ENCODE results near the gene ADAMTS19.
"Not testable (repeated sequence)": the region's sequence is repeated elsewhere in the genome, so short reads cannot be mapped to it uniquely, and the experiment has no call there.

ADAMTS19 gene

GRCh38 chr5:129591508-129592160 lies 131.5 kb downstream of the ADAMTS19 start:
- no peak for DNase-seq

GRCh38 chr5:129593525-129593924 lies 133.4 kb downstream of the ADAMTS19 start:
- no peak for DNase-seq

- DNase-seq: no peak
Observed at GRCh38 chr5:129601576-129601975, 141.5 kb downstream of the ADAMTS19 start.

GRCh38 chr5:129608350-129608749 lies 148.3 kb downstream of the ADAMTS19 start:
- DNase-seq: no peak

GRCh38 chr5:129609710-129610109 lies 149.6 kb downstream of the ADAMTS19 start:
- no peak for DNase-seq

GRCh38 chr5:129616517-129616916 lies 156.4 kb downstream of the ADAMTS19 start:
- DNase-seq: no peak

GRCh38 chr5:129617206-129617605 lies 157.1 kb downstream of the ADAMTS19 start:
- DNase-seq: no peak

GRCh38 chr5:129619782-129620181 lies 159.7 kb downstream of the ADAMTS19 start:
- no peak for DNase-seq

- DNase-seq: no peak
Observed at GRCh38 chr5:129622531-129622930, 162.4 kb downstream of the ADAMTS19 start.

- no peak for DNase-seq
Observed at GRCh38 chr5:129629575-129629974, 169.5 kb downstream of the ADAMTS19 start.

GRCh38 chr5:129630101-129630500 lies 170.0 kb downstream of the ADAMTS19 start:
- no peak for DNase-seq

- no peak for DNase-seq
Observed at GRCh38 chr5:129631961-129632360, 171.9 kb downstream of the ADAMTS19 start.

- not testable (repeated sequence) for DNase-seq
Observed at GRCh38 chr5:129637501-129637900, 177.4 kb downstream of the ADAMTS19 start.

- DNase-seq: no peak
Observed at GRCh38 chr5:129639331-129639730, 179.2 kb downstream of the ADAMTS19 start.

GRCh38 chr5:129652349-129653056 lies 192.4 kb downstream of the ADAMTS19 start:
- peak; percentile 15 for DNase-seq

GRCh38 chr5:129653057-129653375 lies 192.9 kb downstream of the ADAMTS19 start:
- DNase-seq: peak; percentile 8

GRCh38 chr5:129653442-129653841 lies 193.3 kb downstream of the ADAMTS19 start:
- DNase-seq: no peak

GRCh38 chr5:129656952-129657351 lies 196.9 kb downstream of the ADAMTS19 start:
- DNase-seq: no peak

- DNase-seq: no peak
Observed at GRCh38 chr5:129658801-129659200, 198.7 kb downstream of the ADAMTS19 start.

GRCh38 chr5:129661366-129662035 lies 201.4 kb downstream of the ADAMTS19 start:
- DNase-seq: no peak

- DNase-seq: no peak
Observed at GRCh38 chr5:129664336-129664937, 204.3 kb downstream of the ADAMTS19 start.

- no peak for DNase-seq
Observed at GRCh38 chr5:129670957-129671500, 210.9 kb downstream of the ADAMTS19 start.

- no peak for DNase-seq
Observed at GRCh38 chr5:129672006-129672405, 211.9 kb downstream of the ADAMTS19 start.
